ENCODE results near the gene TPM1.

DNA sequence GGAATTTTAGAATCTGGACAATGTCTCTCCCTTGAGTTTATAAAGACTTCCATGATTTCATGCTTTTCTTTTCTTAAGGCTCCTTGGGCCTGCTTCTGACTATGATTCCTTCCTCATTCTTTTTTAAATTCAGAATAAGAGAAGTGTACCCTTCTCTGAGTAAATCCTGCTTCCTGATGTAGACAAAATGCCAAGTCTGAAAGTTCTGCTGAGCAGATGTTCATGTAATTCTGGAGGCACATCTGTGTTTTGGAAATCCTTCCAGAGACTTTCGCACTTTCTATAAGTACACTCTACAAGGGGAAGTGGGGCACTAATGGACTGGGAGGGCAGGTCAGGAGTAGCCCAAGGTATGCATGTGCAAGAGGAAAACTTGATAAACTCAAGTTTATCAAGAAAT is 24.8 kb downstream of the TPM1 start:
- TF ChIP-seq, protein P1, sequence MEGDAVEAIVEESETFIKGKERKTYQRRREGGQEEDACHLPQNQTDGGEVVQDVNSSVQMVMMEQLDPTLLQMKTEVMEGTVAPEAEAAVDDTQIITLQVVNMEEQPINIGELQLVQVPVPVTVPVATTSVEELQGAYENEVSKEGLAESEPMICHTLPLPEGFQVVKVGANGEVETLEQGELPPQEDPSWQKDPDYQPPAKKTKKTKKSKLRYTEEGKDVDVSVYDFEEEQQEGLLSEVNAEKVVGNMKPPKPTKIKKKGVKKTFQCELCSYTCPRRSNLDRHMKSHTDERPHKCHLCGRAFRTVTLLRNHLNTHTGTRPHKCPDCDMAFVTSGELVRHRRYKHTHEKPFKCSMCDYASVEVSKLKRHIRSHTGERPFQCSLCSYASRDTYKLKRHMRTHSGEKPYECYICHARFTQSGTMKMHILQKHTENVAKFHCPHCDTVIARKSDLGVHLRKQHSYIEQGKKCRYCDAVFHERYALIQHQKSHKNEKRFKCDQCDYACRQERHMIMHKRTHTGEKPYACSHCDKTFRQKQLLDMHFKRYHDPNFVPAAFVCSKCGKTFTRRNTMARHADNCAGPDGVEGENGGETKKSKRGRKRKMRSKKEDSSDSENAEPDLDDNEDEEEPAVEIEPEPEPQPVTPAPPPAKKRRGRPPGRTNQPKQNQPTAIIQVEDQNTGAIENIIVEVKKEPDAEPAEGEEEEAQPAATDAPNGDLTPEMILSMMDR (IDR thresholded peaks at IDR 0.05) = no peak
- TF ChIP-seq POLR2A (IDR thresholded peaks at IDR 0.05) (no peak), EP300 (IDR thresholded peaks at IDR 0.05) (no peak)
